HG03095 (cell line): ENCODE results near the gene OR2T1.
"Not testable (repeated sequence)": the region's sequence is repeated elsewhere in the genome, so short reads cannot be mapped to it uniquely, and the experiment has no call there.

Experiments
- ATAC-seq: cut with Tn5 transposase; IDR thresholded peaks from one replicate; pipeline ENCODE4 v1.9.1; 2021; ENCODE audit warnings: moderate library complexity; ENCODE audit not compliant: unreplicated experiment

OR2T1 gene

DNA sequence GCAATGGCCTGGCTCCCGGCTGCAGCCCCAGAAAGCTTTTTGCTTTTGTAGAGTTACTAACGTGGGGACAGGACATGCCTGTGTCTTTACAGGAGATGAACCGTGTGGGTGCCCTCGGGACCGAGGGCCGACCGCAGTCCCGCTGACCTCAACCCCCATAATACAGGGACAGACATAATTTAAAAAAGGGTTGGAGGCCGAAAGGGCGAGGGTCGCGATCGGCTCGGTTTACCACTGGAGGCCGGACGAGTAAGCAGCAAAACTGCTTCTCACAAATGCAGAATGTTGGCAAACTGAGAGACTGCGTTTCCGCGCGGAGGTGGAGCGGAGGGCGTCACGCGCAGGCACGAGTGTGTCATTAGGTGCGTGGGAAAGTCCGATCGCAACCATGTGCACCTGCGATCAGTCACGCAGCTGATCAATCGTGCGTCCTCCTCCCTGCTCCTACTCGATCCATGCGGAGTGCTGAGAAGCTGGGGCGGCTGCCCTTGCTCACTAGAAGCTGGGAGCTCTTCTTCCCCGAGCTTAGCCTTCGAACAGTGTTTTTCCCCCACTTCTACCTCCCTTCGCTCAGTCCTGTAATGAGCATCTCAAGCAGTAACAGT is 31.1 kb downstream of the OR2T1 start:
- ATAC-seq: not testable (repeated sequence)

DNA sequence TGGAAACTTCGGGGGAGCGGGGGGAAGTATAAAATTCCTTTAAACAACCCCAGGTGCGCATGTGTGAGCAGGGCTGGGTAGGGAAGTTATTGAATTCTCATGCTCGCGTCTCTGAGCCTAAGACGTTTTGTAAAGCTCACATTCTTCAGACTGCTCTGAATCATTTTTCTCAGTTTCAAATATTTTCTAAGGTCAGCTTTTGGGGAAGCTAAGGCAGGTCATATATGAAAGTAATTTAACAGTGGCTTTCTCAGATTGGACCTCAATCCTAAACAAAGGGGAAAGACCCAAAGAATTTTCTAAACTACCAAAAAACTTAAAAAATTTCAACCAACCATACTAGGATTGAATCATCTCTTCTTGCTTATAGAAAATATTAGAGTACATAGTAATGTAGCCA is 32.1 kb downstream of the OR2T1 start:
- not testable (repeated sequence) for ATAC-seq

DNA sequence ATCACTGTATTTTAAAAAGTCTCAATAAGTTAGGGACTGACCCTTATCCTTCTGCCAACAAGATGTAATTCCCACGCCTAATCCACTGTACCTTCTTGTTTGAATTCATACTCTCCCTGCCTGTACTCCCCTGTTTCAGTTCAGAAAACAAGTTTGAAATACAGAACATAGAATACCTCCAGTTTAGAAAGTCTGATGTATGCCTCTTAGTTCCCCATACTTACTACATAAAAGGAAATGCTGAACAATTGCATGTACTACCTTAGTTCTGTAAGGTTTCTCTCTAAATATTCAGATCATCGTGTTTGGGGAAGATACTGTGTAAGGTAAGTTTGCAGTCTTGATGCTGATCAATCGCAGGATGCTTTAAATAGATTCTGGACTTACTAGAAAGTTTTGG is 33.5 kb downstream of the OR2T1 start:
- ATAC-seq: peak; percentile 86

DNA sequence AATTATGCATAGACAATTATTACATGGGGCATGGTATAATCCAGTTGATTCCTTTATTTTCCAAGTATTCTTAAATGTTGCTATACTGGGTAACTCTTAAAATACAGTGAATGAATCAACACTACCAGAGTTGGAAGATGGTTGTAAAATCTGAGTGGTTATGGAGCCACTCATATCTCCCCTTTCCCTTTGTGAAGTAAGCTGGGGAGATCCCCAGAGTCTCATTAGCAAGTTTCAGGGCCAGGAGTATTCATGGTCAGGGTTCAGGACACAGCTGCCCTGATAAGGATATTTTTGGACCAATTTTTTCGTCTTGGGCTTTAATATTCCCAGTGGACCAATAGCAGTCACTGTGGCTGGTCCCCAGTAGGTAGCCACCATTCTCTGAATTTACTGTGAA is 35.8 kb downstream of the OR2T1 start:
- not testable (repeated sequence) for ATAC-seq

DNA sequence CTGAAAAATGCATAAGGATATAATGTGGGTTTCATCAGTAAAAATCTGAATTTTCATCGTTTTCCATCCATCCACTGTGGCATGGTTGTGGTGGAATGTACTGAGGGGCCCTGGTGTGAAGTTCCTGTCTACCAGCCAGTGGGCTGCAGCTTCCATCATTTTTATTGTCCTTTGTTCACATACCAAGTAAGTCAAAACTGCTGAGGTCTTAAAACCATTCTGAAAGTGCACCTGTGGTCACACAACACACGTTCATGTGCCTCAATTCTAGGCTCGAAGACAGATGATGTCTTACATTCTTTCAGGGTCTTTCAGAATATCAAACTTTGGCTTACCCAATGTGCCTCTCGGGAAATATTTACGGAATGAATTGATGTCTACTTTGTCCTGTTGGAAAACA is 36.4 kb downstream of the OR2T1 start:
- not testable (repeated sequence) for ATAC-seq

DNA sequence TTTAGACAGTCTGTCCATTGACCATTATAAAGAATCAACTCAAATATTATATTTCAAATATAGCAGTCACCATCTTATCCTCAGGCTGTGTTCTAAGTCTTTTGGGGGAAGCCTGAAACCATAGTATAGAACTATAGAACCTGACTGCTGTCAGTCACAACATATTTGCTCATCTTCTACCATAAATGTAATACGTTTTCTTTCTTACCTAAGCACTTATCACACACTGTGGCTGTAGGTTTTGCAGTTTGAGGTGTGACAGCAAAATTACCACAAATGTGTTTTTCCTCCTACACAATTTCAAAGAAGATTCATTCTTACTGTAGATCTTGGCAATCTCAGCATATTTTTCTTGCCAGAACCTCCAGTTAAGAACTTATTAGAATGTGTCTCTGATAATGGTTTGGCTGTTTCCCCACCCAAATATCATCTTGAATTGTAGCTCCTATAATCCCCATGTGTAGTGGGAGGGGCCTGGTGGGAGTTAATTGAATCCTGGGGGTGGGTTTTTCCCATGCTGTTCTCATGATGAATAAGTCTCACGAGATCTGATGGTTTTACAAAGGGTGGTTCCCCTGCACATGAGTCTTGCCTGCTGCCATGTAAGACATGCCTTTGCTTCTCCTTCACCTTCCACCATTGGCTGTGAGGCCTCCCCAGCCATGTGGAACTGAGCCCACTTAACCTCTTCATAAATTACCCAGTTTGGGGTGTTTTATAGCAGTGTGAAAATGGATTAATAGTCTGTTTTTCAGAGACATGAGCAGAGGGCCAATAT is 39.8 kb downstream of the OR2T1 start:
- ATAC-seq: not testable (repeated sequence)

DNA sequence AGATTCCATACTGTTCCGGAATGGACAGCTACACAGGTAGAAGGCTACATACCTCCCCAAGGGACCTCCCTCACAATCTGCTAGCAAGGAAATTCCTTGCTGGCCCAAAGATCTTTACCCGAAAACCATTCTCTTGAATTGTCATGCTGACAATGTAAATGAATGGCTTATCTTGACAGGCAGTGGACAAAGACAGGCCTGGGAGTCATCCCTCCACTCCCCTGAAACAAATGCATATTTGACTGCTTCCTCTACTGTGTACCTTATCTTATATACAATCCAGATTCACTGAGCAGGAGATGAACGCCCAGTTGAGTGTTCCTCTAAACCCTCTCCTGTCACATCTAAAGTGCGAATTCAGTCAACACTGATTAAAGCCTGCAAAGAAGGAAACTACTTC is 41.8 kb downstream of the OR2T1 start:
- not testable (repeated sequence) for ATAC-seq

DNA sequence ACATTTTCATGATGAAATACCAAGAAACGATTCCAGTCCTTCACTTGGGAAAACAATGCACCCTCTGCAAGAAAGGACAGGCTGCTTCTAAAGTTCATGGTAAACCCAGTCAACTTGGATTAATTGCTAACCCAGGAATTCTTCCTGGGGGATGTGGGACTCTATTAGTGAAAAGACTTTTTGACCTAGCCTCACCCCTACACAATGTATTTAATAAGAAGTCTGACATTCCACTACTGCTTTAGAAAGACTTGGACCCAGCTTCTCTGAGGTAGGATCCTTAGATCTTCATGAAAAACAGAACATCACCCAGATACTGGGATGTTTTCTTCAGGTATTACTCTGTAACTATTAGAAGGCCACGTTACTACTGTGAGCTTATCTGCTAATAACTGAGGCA is 42.6 kb downstream of the OR2T1 start, which contains the start of gene OR2T2:
OR2T2 (plus strand) TSS at position 239 of the 400 bp plus-strand sequence. CDS start 7,161 bp downstream, outside the sequence.
- ATAC-seq: not testable (repeated sequence)

DNA sequence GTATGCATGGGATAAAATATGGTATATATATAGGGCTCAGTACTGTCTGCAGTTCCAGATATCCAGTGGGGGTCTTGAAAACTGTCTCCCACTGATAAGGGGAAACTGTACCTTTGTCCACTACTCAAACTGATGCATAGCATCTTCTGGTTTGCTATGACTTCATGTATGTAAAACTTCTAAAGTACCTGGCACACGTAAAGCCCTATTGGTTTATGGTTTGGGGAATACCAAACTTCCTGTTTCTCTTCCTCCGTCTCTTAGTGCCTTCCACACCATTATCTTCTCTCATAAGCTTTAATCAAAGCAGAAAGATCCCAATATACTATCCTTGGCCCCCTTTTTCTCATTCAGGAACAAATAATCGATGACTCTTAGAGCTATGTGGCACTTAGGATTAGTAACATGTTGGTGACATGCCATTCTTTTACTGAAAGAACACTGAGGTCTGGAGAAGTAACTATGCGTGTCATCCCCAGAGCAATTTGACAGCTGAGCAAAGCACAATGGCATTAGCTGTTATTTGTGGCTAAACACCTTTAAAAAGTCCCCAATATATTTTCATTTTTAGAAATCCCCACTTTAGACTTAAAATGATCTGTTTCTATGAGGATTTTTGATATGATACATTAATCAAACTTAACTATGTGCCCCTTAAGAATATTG is 45.7 kb downstream of the OR2T1 start:
- peak; percentile 43 for ATAC-seq

DNA sequence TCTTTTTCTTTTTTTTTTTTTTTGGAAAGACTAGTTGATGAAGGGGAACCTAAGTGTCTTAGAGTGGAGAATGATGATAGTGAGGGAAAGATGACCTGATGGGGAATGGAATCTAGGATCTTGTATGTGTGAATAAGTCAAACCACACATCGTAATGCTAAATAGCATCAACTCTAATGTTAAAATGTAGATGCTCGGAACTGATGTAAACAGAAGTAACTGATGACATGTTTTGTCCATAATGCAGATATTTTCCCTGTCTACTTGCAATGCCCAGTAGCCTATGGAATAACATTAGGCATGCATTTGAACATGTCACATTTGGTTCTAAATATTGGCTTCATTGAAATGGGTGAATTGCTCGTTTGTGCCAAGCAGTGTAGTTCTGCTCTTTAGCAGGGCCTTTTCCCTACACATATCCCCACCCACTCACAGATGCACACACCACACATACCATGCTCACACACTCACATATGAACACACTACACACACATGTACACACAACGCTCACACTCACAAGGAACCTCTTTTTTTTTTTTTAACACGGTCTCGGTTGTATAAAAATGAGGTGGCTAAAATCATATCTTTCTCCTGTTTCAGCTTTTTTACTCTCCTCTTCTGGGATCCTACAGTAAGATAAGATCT is 47.1 kb downstream of the OR2T1 start:
- not testable (repeated sequence) for ATAC-seq

DNA sequence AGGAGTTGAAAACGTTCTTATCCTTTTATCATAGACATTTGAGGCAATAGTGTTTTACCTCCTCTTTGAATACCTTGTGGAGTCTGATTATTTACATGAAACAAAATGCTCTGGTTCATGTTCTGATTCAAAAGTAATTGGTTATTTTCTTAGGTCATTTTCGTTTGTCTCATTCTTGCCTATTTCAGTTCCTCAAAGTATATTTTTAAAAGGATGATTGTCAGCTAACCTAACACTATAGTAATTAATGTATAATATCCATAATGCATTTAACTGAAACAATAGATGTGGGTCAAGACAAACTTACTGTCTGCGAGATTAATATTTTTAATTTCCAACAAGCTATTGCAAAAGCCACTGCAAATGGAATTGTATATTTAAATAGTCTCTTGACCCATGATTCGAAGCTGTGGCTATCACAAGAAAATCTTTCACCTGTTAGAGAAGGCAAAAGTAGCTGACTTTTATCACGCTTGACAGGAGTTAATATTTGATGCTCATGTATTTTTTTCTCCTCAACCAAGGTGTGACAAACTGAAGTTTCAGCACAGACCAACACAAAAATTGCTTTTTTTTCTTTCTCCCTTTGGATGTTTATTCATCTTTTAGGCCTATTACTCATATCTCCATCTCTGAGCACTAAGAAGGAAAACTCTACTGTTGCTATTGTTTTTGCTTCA is 47.8 kb downstream of the OR2T1 start:
- peak; percentile 78 for ATAC-seq

DNA sequence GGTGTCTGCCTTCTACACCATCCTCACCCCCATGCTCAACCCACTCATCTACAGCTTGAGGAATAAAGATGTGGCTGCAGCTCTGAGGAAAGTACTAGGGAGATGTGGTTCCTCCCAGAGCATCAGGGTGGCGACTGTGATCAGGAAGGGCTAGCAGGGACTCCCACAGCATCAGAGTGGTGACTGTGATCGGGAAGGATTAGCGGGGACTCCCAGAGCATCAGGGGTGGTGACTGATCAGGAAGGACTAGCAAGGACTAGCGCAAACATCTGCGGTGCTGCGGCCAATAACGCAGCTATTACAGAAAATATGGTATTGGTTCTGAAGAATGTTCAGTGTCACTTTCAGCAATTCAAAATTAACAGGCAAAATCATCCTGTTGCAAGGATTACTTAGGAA is 50.8 kb downstream of the OR2T1 start:
- not testable (repeated sequence) for ATAC-seq

DNA sequence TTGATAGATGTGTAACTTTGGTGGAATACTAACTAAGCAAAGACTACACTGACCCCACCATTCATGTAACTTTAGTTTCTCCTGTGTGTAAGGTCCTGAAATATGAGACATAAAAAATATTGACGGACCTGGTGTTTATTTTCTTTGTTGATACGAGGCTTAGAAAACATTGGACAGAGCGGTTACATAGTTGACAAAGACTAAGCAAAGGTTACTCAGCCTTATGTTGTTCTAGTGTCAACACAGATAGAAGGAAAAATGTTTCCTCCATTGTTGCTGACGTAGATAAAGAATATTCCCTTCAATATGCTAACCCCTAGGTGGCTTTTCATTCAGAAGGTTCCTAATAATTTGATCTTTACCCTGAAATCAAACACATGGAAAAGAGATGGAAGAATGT is 52.2 kb downstream of the OR2T1 start:
- not testable (repeated sequence) for ATAC-seq

DNA sequence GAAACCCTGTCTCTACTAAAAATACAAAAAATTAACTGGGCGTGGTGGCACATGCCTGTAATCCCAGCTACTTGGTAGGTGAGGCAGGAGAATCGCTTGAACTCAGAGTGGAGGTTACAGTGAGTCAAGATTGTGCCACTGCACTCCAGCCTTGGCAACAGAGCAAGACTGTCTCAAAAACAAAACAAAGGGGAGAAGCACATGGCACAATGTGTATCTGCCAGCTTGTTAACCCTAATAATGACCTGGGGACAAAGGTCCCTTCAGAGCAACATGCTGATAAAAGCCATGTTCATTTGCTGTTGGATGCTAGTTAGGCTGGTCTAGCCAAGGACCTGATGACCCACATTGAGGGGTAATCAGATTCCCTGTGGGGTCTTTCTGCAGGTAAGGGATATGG is 53.8 kb downstream of the OR2T1 start:
- not testable (repeated sequence) for ATAC-seq
